ENCODE measurements around the gene TCF19.
A peak's percentile ranks its signal among the peaks of the same experiment; 100 is the strongest.

Gene TCF19

GRCh38 chr6:31128093-31128676 lies 30.2 kb upstream of the TCF19 start:
- DNase-seq (ENCODE audit: low read depth) = peak; percentile 69

DNA sequence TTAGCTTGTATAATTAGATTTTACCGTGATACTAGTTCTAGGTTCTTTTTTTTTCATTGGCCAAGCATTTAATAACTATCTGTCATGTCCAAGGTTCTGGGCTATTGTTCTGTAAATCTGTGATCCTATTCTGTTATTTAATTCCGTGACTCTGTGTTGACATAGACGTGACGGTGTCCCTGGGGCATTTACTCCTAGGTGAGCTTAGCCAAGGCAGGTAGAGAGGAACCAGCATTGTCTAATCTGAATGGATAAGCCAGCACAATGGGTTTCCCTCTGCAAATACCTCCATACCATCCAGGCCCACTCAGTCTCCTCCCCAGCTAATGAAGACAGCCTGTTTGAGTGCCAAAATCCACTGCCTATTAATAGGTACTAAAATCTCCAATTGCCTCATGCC lies 29.3 kb upstream of the TCF19 start:
- no peak for DNase-seq (ENCODE audit: low read depth)

GRCh38 chr6:31130751-31131150 lies 27.6 kb upstream of the TCF19 start:
- DNase-seq (ENCODE audit: low read depth) = no peak

DNA sequence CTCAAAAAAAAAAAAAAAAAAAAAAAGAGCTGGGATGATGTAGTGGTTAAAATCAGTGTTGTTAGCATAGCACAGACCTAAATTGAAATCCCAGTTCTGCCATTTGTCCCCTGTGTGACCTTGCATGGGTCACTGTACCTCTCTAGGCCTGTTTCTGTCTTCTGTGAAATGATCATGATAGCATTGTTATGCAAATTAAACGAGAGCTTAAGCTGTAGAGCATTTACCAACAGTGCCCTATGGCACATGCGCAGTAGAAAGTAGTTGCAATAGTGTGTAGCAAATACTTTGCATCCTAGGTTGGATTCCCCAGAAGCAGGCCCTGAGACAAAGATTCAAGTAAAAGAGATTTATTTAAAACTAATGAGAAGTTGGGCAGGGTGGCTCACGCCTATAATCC lies 26.8 kb upstream of the TCF19 start:
- no peak for DNase-seq (ENCODE audit: low read depth)

DNA sequence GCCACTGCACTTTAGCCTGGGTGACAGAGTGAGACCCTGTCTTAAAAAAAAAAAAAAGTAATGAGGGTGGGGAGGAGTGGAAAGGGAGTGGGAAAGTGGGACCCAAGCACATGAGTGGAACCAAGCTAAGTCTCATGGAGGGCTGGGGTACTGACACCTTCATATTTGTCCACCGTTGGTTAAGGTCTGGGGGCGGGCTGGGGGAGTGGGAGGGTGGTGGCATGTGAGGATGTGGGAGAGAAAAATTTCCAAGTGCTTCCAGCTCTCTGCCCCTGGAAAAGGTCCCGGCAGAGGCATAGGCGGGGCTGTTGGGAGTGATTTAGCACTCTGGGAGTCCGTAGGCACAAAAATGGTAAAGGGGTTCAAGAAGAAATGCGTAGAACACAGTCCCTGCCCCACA lies 25.6 kb upstream of the TCF19 start:
- no peak for DNase-seq (ENCODE audit: low read depth)

GRCh38 chr6:31135710-31136109 lies 22.7 kb upstream of the TCF19 start:
- no peak for DNase-seq (ENCODE audit: low read depth)

DNA sequence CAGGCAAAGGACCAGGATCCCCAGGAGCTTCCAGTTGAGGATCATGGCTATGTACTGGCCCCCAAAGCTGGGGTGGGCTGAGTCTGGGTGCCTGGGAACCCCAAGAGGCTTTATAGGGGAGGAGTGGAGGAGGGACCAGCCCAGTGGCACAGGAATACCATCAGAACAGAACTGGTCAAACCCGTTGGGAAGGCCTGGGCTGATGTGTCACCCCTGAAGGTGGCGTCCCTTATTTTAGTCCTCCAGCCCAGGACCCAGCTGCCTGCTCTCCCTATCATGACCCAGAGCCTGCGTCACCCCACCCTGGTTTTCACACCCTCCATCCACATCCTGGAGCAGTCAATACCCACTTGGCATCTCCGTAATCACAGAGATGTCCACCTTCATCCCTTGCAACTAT lies 19.4 kb upstream of the TCF19 start, which contains the start of gene PSORS1C2:
Gene PSORS1C2 (minus strand): TSS at position 85 of the 400 bp plus-strand sequence. CDS start 40 bp downstream, at position 45.
- no peak for DNase-seq (ENCODE audit: low read depth)

GRCh38 chr6:31139599-31139998 lies 18.8 kb upstream of the TCF19 start:
- DNase-seq (ENCODE audit: low read depth) = no peak

DNA sequence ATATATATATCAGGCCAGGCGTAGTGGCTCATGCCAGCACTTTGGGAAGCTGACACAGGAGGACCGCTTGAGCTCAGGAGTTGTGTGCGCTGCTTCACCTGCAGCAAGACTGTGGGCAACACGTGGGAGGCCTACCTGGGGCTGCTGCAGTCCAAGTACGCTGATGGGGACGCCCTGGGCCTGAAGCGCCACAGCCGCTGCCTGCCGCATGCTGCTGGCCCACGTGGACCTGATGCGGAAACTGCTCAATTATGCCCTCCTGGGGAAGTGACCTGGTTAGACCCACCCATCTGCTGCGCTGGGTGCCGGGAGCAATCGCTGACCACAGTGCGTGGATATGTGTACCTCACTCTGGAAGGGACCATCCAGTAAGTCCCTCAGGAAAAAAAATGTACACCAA lies 17.7 kb upstream of the TCF19 start:
- no peak for DNase-seq (ENCODE audit: low read depth)

- DNase-seq (ENCODE audit: low read depth) = no peak
Measured at GRCh38 chr6:31142361-31142761, 16.0 kb upstream of the TCF19 start.

DNA sequence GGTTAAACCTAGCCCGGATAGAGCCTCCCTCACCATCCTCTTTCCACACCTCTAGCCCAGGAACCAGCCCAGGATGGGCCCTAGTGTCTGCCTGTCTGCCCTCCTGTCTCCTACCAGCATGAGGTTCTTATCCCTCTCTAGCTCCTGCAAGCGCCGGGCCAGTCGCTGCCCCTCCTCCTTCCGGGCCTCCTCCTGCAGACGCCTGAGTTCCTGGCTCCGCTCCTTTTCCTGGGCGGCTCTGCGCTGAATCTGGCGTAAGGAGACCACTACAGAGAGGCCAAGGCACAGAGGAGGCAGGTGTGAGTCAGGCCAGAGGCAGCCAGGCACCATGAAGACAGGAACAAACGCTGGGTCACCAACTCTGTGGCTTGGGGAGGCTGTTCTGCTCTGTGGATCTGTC lies 15.2 kb upstream of the TCF19 start:
- DNase-seq (ENCODE audit: low read depth) = no peak

GRCh38 chr6:31144296-31144969 lies 14.0 kb upstream of the TCF19 start:
- DNase-seq (ENCODE audit: low read depth) = no peak

GRCh38 chr6:31144970-31145340 lies 13.4 kb upstream of the TCF19 start:
- no peak for DNase-seq (ENCODE audit: low read depth)

- DNase-seq (ENCODE audit: low read depth) = no peak
Measured at GRCh38 chr6:31145386-31145785, 13.0 kb upstream of the TCF19 start.

DNA sequence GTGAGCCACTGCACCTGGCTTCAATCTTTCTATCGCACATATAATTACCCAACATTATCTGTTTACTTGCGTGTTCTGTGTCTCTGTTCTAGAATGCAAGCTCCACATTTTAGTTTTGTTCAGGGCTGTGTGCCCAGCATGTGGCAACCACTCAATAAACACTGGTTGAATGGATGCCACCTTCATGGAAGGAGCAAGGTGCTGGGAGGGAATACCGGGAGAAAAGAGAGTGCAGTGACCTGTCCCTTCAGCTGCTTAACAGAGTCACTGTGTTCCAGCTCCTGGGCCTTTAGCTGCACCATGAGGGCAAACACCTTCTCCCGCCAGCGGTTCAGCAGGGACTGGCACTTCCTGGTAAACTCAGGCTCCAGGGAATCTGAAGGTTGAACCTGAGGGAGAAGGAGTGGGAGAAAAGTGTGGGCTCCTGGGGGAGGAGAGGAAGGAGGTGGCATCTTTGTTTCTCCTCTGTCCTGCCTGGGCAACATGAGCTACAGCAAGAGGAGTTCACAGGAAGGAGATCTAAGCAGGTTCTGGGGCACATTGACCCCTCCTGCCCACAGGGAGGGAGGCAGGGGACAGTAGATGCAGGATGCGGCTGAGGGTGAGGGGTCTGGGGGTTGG lies 8.5 kb upstream of the TCF19 start:
- DNase-seq (ENCODE audit: low read depth) = no peak

DNA sequence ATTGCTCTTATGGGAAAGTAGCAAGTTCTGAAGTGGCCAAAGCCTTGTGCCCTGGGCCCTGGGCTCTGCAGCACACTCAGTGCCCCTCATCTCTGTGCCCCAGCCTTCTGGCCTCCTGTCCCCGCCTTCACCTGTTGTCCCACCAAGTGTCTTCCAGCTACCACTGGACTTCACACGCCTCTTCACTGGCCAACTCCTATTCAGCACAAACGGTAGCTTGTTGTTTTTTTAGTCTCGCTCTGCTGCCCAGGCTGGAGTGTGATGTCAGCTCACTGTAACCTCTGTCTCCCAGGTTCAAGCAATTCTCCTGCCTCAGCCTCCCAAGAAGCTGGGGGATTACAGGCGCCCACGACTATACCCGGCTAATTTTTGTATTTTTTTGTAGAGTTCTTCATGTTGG lies 5.6 kb upstream of the TCF19 start:
- DNase-seq (ENCODE audit: low read depth) = no peak

DNA sequence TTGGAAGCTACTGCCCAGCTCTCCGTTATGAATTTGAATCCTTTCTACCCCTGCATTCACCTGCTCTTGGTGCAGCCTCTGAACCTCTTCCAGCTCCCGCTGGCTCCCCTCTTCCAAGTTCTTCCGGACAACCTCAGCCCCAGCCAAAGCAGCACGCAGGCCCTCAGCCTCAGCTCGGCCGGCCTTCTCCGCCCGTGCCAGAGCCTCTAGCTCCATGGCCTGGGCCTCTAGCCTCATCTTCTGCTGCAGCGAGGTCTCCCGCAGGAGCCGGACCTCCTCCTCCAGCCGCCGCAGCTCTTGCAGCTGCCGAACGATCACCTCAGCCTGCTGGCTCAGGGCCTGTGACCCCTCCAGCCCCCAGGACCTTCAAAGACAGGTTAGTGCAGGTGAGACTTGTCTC lies 4.0 kb upstream of the TCF19 start:
- DNase-seq (ENCODE audit: low read depth) = no peak

- no peak for DNase-seq (ENCODE audit: low read depth)
Measured at GRCh38 chr6:31156641-31157040, 1.7 kb upstream of the TCF19 start.

- DNase-seq (ENCODE audit: low read depth) = no peak
Measured at GRCh38 chr6:31157513-31158139, 763 bp upstream of the TCF19 start, which contains the start of gene CCHCR1. Gene CCHCR1 (minus strand): TSS chr6:31157802. CDS start chr6:31157600, 202 bp downstream.

DNA sequence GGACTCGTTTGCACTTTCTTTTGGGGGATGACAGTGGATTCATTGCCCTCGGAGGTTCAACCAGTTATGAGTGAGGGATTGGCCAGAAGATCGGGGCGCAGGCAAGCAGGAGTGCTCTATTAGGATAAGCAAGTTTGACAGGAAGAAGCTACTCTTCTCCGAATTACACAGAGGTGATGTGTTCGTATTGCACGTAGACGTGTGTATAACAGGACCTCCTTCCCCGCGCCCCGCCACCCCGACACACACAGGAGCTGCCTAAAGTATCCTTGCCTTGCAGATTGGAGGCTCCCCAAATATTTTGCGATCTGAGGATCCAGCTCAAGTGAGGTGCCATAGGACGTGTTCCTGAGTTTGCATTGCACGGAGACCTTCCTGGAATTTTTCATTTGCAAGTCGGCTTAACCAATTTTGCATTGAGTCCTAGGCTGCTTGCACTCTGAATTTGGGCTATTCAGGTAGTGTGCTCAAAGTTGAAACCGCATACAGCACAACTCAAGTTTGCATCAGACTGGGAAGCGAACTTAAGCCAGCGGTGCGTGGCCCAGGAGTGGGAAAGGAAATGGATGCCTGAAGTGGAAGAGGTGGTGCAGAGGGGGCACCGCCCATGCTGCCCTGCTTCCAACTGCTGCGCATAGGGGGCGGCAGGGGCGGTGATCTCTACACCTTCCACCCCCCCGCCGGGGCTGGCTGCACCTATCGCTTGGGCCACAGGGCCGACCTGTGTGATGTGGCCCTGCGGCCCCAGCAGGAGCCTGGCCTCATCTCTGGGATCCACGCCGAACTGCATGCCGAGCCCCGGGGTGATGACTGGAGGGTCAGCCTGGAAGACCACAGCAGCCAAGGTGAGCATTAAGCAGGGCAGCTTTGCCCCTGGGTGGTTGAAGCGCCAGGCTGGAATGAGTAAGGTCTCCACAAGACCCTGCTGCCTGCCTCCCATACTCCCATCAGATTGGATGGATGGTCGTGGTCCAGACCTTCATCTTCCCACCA lies 770 bp downstream of the TCF19 start:
- no peak for DNase-seq (ENCODE audit: low read depth)

GRCh38 chr6:31161216-31162126 lies 3.1 kb downstream of the TCF19 start:
- DNase-seq (ENCODE audit: low read depth) = no peak
